ENCODE measurements around the gene EIF4G3.
"Not testable (repeated sequence)": the region's sequence is repeated elsewhere in the genome, so short reads cannot be mapped to it uniquely, and the experiment has no call there.

Gene EIF4G3

GRCh38 chr1:21184276-21184675 is 7.6 kb upstream of the EIF4G3 start:
- DNase-seq (ENCODE audit: low spot score) = no peak

DNA sequence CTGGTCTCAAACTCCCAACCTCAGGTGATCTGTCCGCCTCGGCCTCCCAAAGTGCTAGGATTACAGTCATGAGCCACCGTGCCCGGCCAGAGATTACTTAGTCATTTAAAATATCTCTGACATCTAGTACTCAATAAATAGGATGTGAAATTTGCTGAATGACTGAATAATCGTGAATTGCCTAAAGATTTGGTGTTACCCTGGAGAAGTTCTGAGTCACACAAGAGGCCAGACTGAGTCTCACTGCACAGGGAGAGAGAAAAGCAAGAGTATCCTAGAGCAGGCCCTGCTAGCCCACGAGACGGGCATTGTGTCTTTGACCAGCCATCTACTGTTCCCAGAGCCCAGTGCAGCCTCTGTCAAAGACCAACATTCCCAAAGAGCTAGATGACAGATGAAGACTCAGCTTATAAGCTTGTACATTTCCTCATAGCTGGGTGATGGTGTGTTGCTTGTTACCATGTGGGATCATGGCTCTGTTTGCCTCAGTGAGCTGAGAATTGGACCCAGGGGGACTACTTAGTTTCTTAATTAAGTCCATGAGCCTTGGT is 5.6 kb upstream of the EIF4G3 start:
- DNase-seq (ENCODE audit: low spot score) = no peak

- not testable (repeated sequence) for DNase-seq (ENCODE audit: low spot score)
Measured at GRCh38 chr1:21178271-21178670, 1.6 kb upstream of the EIF4G3 start.

- peak; percentile 37 for DNase-seq (ENCODE audit: low spot score)
Measured at GRCh38 chr1:21175670-21176581, 771 bp downstream of the EIF4G3 start.

- peak; percentile 52 for DNase-seq (ENCODE audit: low spot score)
Measured at GRCh38 chr1:21175324-21175669, 1.4 kb downstream of the EIF4G3 start.

DNA sequence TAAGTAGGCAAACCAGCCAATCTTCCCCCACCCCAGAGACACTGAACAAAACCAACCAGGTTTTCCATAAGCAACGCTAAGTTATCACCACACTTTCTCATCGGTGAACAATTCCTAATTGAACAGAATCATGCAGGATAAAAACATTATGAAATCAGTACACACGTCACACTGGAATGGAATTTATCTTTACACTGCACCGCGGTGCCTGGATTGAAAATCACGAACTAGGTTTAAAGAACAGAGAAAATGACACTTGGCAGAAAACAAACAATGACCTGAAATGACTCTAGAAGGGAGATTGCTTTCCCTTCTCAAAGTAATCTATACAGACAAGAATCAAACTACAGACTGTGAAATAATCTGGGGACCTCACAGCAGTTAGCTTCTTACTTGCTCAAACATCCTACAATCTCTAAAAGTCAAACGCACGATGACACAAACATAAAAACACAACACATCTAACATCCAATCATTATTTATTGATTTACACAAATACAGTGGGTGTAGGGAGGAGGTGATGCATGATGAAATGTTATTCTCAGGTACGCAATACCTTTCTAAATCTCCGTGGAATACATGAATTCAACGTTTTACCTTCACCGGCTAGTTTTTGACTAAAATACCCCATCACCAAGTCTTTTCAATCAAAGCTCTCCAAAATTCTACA is 1.9 kb downstream of the EIF4G3 start:
- DNase-seq (ENCODE audit: low spot score) = no peak

DNA sequence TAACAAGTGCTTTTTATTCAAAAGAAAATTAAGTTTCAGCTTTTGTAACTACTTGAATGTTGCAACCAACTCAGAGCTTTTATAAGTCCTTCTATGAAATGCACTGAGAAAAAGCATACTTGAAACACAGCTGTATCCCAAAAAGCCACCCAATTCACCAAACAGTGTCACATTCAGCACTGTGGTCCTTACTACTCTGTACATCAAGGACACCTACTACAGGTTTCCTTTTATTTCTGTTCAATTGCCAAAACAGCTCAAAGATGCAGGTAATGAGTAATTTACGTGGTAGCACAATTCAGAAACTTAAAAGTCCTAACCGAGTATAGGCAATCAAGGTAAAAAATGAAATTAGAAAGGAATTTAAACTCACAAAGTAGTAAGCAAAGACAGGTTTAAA is 2.5 kb downstream of the EIF4G3 start:
- no peak for DNase-seq (ENCODE audit: low spot score)

GRCh38 chr1:21173096-21173495 is 3.6 kb downstream of the EIF4G3 start:
- DNase-seq (ENCODE audit: low spot score) = not testable (repeated sequence)

- DNase-seq (ENCODE audit: low spot score) = not testable (repeated sequence)
Measured at GRCh38 chr1:21170837-21171236, 5.9 kb downstream of the EIF4G3 start.

DNA sequence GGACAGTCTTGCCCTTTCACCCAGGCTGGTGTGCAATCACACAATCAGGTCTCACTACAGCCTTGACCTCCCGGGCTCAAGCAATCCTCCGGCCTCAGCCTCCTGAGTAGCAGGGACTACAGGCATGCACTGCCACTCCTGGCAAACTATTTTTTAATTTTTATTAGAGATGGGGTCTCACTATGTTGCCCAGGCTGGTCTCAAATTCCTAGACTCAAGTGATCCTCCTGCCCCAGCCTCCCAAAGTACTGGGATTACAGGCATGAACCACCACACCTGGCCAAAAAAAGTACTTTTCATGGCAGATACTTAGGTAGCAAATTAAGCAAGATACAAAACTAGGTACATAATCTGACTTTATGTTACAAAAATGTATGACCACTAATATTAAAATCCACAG is 8.3 kb downstream of the EIF4G3 start:
- DNase-seq (ENCODE audit: low spot score) = no peak

- DNase-seq (ENCODE audit: low spot score) = no peak
Measured at GRCh38 chr1:21165646-21166045, 11.1 kb downstream of the EIF4G3 start.

DNA sequence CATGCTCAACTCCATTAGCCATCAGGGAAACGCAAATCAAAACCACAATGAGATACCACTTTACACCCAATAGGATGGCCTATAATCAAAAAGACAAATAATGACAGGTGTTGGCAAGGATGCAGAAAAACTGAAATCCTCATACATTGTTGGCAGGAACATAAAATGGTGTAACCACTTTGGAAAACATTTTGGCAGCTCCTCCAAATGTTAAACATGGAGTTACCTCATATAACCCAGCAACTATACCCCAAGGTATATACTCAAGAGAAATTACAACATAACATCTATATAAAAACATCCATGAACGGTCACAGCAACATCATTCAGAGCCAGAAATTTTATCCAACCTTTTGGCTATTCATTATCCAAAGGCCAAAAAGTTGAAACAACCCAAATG is 11.6 kb downstream of the EIF4G3 start:
- DNase-seq (ENCODE audit: low spot score) = no peak

- no peak for DNase-seq (ENCODE audit: low spot score)
Measured at GRCh38 chr1:21164266-21164665, 12.4 kb downstream of the EIF4G3 start.

GRCh38 chr1:21162740-21163464 is 13.8 kb downstream of the EIF4G3 start:
- DNase-seq (ENCODE audit: low spot score) = no peak

GRCh38 chr1:21161842-21162241 is 14.9 kb downstream of the EIF4G3 start:
- no peak for DNase-seq (ENCODE audit: low spot score)

DNA sequence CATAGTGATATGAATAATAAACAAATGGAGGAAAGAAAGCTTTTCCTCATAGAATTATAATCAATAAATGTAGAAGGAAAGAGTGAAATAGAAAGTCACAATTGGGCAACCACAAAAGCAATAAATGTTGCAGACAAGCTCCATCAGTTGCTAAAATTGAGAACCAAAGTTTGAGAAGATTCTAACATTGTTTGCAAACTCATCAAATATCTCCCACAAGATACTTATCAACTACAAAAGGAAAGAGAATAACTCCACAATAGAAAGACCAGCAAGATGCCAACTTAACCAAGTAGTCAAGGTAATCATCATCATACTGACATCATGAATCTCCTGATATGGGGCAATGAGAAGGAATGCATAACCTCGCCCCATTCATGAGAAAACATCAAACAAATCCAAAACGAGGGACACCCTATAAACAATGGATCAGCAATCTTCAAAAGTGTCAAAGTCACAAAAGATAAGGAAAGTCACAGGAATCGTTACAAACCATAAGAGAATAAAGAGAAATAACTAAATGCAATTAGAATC is 16.4 kb downstream of the EIF4G3 start:
- DNase-seq (ENCODE audit: low spot score) = no peak

GRCh38 chr1:21157868-21158267 is 18.8 kb downstream of the EIF4G3 start:
- no peak for DNase-seq (ENCODE audit: low spot score)

DNA sequence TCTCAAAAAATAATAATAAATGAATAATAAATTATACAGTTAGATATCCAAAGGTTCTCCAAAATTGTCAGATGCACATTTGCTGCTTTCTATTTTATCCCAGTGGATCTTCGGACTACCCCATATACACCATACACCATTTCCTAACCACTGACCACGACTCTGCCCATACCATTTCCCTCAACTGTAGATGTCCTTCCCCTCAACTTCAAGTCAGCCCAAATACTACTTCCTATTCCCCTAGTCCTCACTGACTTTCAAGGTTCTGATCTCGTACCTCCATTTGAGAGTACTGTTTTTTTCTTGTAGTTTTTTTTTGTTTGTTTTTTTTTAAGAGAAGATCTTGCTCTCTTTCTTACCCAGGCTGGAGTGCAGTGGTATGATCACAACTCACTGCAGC is 19.6 kb downstream of the EIF4G3 start:
- no peak for DNase-seq (ENCODE audit: low spot score)

DNA sequence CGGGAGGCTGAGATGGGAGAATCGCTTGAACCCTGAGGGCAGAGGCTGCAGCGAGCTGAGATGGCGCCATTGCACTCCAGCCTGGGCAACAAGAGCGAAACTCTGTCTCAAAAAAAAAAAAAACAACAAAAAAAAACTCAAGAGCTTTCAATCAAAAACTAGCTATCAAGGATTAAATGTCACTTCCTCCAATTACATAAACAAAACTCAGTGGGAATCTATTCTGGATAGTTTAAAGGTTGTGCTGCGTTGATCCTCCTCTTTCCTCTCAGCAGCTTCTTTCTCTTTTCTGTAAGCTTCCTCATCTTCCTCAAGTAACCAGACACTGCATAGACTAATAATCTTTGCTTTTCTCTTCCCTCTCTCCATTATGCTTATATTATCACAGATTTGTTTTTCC is 20.7 kb downstream of the EIF4G3 start:
- DNase-seq (ENCODE audit: low spot score) = no peak

DNA sequence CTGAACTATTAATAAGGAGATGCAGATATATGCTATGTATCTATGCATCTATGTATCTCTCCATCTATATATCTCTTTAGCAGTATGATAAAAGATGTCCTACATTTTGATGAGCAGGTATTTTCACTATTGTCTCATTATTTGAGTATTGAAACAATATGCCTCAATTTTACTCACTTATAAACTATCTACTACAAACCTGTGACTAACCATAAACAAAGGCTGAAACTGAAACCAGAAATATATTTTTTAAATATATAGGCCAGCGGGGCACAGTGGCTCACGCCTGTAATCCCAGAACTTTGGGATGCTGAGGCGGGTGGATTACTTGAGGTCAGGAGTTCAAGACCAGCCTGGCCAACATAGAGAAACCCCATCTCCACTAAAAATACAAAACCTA is 22.0 kb downstream of the EIF4G3 start:
- DNase-seq (ENCODE audit: low spot score) = no peak

DNA sequence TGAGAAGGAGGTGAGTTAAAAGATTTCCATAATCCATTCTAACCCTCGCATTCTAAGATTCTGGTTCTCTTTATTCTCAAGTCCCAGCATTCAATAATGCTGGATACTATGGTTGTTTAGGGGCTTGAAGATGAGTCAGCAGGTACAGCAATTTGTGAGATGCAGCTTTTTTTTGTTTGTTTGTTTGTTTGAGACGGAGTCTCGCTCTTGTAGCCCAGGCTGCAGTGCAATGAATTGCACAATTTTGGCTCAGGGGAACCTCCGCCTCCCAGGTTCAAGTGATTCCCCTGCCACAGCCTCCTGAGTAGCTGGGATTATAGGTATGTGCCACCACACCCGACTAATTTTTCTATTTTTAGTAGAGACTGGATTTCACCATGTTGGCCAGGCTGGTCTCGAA is 23.3 kb downstream of the EIF4G3 start:
- DNase-seq (ENCODE audit: low spot score) = no peak

GRCh38 chr1:21152423-21153100 is 24.1 kb downstream of the EIF4G3 start:
- DNase-seq (ENCODE audit: low spot score) = no peak
